H9 (cell line): ENCODE results near the gene SEMA3F. TPM values are rescaled to one million over a fixed set of nuclear protein-coding genes. Genes with fewer than 3 reads are reported as not detected.

Experiments
- DNase-seq: peaks from one replicate; pipeline ENCODE4 v3.0.0-alpha.2; 2017
- H2AFZ ChIP-seq: one replicate; pipeline ENCODE4 v1.6.1; 2013; ENCODE audit warnings: mild to moderate bottlenecking, low read length, control low read depth, moderate library complexity
- H2AK5ac ChIP-seq: 2 replicates; pipeline ENCODE4 v1.6.1; 2013; ENCODE audit warnings: low read length, control low read depth, mixed read lengths; ENCODE audit not compliant: insufficient read length
- H2BK120ac ChIP-seq: one replicate; pipeline ENCODE4 v1.6.1; 2013; ENCODE audit warnings: low read depth, mild to moderate bottlenecking, low read length, control low read depth, inconsistent platforms; ENCODE audit not compliant: poor library complexity, severe bottlenecking
- H2BK12ac ChIP-seq: 2 replicates; pipeline ENCODE4 v1.6.1; 2013; ENCODE audit warnings: low read length, control low read depth, mixed read lengths, low read depth; ENCODE audit not compliant: insufficient read length
- H2BK15ac ChIP-seq: 2 replicates; pipeline ENCODE4 v1.6.1; 2013; ENCODE audit warnings: low read depth, low read length, control low read depth
- H2BK20ac ChIP-seq: one replicate; pipeline ENCODE4 v1.6.1; 2013; ENCODE audit warnings: low read depth, mild to moderate bottlenecking, low read length, control low read depth, inconsistent platforms; ENCODE audit not compliant: poor library complexity, severe bottlenecking
- H2BK5ac ChIP-seq: 2 replicates; pipeline ENCODE4 v1.6.1; 2013; ENCODE audit warnings: low read length, control low read depth, mixed read lengths; ENCODE audit not compliant: insufficient read length
- H3K14ac ChIP-seq: 2 replicates; pipeline ENCODE4 v1.6.1; 2013; ENCODE audit warnings: low read length, control low read depth; ENCODE audit not compliant: insufficient read depth
- H3K18ac ChIP-seq: 2 replicates; pipeline ENCODE4 v1.6.1; 2013; ENCODE audit warnings: low read depth, mild to moderate bottlenecking, mixed read lengths, low read length, control low read depth; ENCODE audit not compliant: insufficient read length
- H3K23ac ChIP-seq: 2 replicates; pipeline ENCODE4 v1.6.1; 2013; ENCODE audit warnings: low read length, control low read depth, mixed read lengths, low read depth; ENCODE audit not compliant: insufficient read length
- H3K23me2 ChIP-seq: 2 replicates; pipeline ENCODE4 v1.6.1; 2013; ENCODE audit warnings: low read depth, mild to moderate bottlenecking, mixed read lengths, low read length, control low read depth; ENCODE audit not compliant: insufficient read length, poor library complexity, severe bottlenecking
- H3K27ac ChIP-seq: 2 replicates; pipeline ENCODE4 v1.5.1; 2013; ENCODE audit warnings: low read length, control low read depth, mixed read lengths, low read depth; ENCODE audit not compliant: insufficient read length
- H3K27me3 ChIP-seq: 2 replicates; pipeline ENCODE4 v1.6.1; 2013; ENCODE audit warnings: low read length, control low read depth, inconsistent platforms; ENCODE audit not compliant: insufficient read depth
- H3K4ac ChIP-seq: 2 replicates; pipeline ENCODE4 v1.6.1; 2013; ENCODE audit warnings: low read depth, mild to moderate bottlenecking, control low read depth, inconsistent platforms, low read length, moderate library complexity
- H3K4me1 ChIP-seq: 2 replicates; pipeline ENCODE4 v1.6.1; 2013; ENCODE audit warnings: low read length, control low read depth, inconsistent platforms; ENCODE audit not compliant: insufficient read depth
- H3K4me2 ChIP-seq: 2 replicates; pipeline ENCODE4 v1.6.1; 2013; ENCODE audit warnings: low read length, control low read depth, mixed read lengths; ENCODE audit not compliant: insufficient read length, insufficient read depth
- H3K56ac ChIP-seq: 2 replicates; pipeline ENCODE4 v1.6.1; 2013; ENCODE audit warnings: low read depth, mild to moderate bottlenecking, mixed read lengths, low read length, control low read depth; ENCODE audit not compliant: insufficient read length
- H3K79me1 ChIP-seq: 2 replicates; pipeline ENCODE4 v1.6.1; 2013; ENCODE audit warnings: low read depth, mild to moderate bottlenecking, moderate library complexity, low read length, control low read depth, inconsistent platforms; ENCODE audit not compliant: insufficient read depth, poor library complexity, severe bottlenecking
- H3K79me2 ChIP-seq: 2 replicates; pipeline ENCODE4 v1.6.1; 2013; ENCODE audit warnings: low read length, control low read depth, inconsistent platforms; ENCODE audit not compliant: insufficient read depth
- H3K9ac ChIP-seq: 2 replicates; pipeline ENCODE4 v1.6.1; 2013; ENCODE audit warnings: low read length, control low read depth, mixed read lengths; ENCODE audit not compliant: insufficient read length; ENCODE audit errors: extremely low read depth
- H3K9me3 ChIP-seq: one replicate; pipeline ENCODE4 v1.6.1; 2013; ENCODE audit warnings: low read depth, low read length, inconsistent platforms; ENCODE audit not compliant: control insufficient read depth
- H3T11ph ChIP-seq: one replicate; pipeline ENCODE4 v1.6.1; 2013; ENCODE audit warnings: mild to moderate bottlenecking, low read length, control low read depth, inconsistent platforms
- H4K20me1 ChIP-seq: one replicate; pipeline ENCODE4 v1.6.1; 2013; ENCODE audit not compliant: control insufficient read depth, insufficient read length, insufficient read depth
- H4K5ac ChIP-seq: 2 replicates; pipeline ENCODE4 v1.6.1; 2013; ENCODE audit warnings: low read depth, mild to moderate bottlenecking, mixed read lengths, low read length, control low read depth; ENCODE audit not compliant: insufficient read length
- H4K8ac ChIP-seq: replicated peaks from 2 replicates; pipeline ENCODE4 v1.6.1; 2013; ENCODE audit warnings: low read length, control low read depth, mixed read lengths, low read depth; ENCODE audit not compliant: insufficient read length
- H4K91ac ChIP-seq: 2 replicates; pipeline ENCODE4 v1.6.1; 2013; ENCODE audit warnings: low read depth, mild to moderate bottlenecking, moderate library complexity, mixed read lengths, low read length, control low read depth; ENCODE audit not compliant: insufficient read length
- H3K27ac Mint-ChIP-seq, 3 experiments: 2 replicates in 2 of 3; 3 replicates in 1 of 3; pipeline ENCODE4 v1.8.0; 2020 to 2021; ENCODE audit warnings: mixed read lengths in 3 of 3, mild to moderate bottlenecking in 1 of 3, moderate library complexity in 1 of 3
- H3K27me3 Mint-ChIP-seq: 2 replicates; pipeline ENCODE4 v1.8.0; 2021; ENCODE audit warnings: low read depth, mild to moderate bottlenecking, moderate library complexity, mixed read lengths
- H3K36me3 Mint-ChIP-seq, 3 experiments: 2 replicates in 2 of 3; 3 replicates in 1 of 3; pipeline ENCODE4 v1.8.0; 2020 to 2021; ENCODE audit warnings: low read depth in 3 of 3, mixed read lengths in 3 of 3; ENCODE audit not compliant: insufficient read depth in 1 of 3
- H3K4me1 Mint-ChIP-seq, 2 experiments: 2 replicates each; pipeline ENCODE4 v1.8.0; 2020; ENCODE audit warnings: mixed read lengths in 2 of 2
- H3K4me3 Mint-ChIP-seq, 2 experiments: 2 replicates in 1 of 2; 3 replicates in 1 of 2; pipeline ENCODE4 v1.8.0; 2020 to 2021; ENCODE audit warnings: mild to moderate bottlenecking in 2 of 2, mixed read lengths in 2 of 2, moderate library complexity in 1 of 2
- H3K9me3 Mint-ChIP-seq, 2 experiments: 2 replicates in 1 of 2; 3 replicates in 1 of 2; pipeline ENCODE4 v1.8.0; 2020; ENCODE audit warnings: mild to moderate bottlenecking in 2 of 2, mixed read lengths in 2 of 2, moderate library complexity in 1 of 2
- CTCF ChIP-seq: fragments of 200-600 bp; sonication (generic); conservative IDR thresholded peaks from 3 replicates; pipeline ENCODE4 v1.8.0; 2021; ENCODE audit warnings: antibody characterized with exemption, mild to moderate bottlenecking
- WGBS: extraction: QIAGEN DNeasy Blood & Tissue Kit; methylation state at CpG from one replicate; pipeline ENCODE4 v1.1.7; 2013; ENCODE audit warnings: missing lambda C conversion rate, low lambda C conversion rate, mixed read lengths; ENCODE audit not compliant: insufficient read length; ENCODE audit errors: extremely low coverage; 5-methylcytosine and 5-hydroxymethylcytosine counted together
- total RNA-seq: library from RNA; stranded (reverse); gene quantifications from 2 replicates; pipeline ENCODE4 v1.2.1, GENCODE V29; 2021

SEMA3F gene
- total RNA-seq, 1 experiment from 2014 or later, result 14.3 TPM

- no peak overlapping the region for H2BK5ac ChIP-seq
- no peaks in the 10 kb centered on the region for H3K23me2 ChIP-seq
- no peak overlapping the region for H3K4me2 ChIP-seq
- H3K18ac ChIP-seq, result no peak overlapping the region
- peaks cover 26 to 39% of the 10 kb centered on the region in 2 experiments for H3K4me1 Mint-ChIP-seq
- no peak overlapping the region for H3K14ac ChIP-seq
- no peak overlapping the region for H2BK15ac ChIP-seq
- TF ChIP-seq CTCF, result no peak
- no peak overlapping the region for H3K27ac Mint-ChIP-seq
- H3K36me3 Mint-ChIP-seq, result no peaks in the 10 kb centered on the region
- H3K9me3 ChIP-seq, result no peaks in the 10 kb centered on the region
- no peak overlapping the region for H3K56ac ChIP-seq
- no peak for DNase-seq
- H3K27ac ChIP-seq, result no peak overlapping the region
- H3K9me3 Mint-ChIP-seq, result no peaks in the 10 kb centered on the region; a peak in 1 of 5 replicates
- no peak overlapping the region for H3K4me3 Mint-ChIP-seq
- H2BK20ac ChIP-seq, result no peak overlapping the region
- H4K5ac ChIP-seq, result no peak overlapping the region
- H3K27me3 ChIP-seq, result no peaks in the 10 kb centered on the region
- peaks cover 8% of the 10 kb centered on the region for H3K27me3 Mint-ChIP-seq
- H3K79me1 ChIP-seq, result no peaks in the 10 kb centered on the region
- H4K8ac ChIP-seq, result no peak overlapping the region
- no peak overlapping the region for H2AFZ ChIP-seq
- H3T11ph ChIP-seq, result no peak overlapping the region
- no peak overlapping the region for H3K9ac ChIP-seq
- H3K79me2 ChIP-seq, result no peaks in the 10 kb centered on the region
- no CpG with 5 or more reads among the region's 7 CpGs for WGBS
- no peak overlapping the region for H2BK120ac ChIP-seq
- peaks cover 3% of the 10 kb centered on the region; the same call in 1 of the 2 replicates for H3K4me1 ChIP-seq
- no peak overlapping the region for H3K4ac ChIP-seq
- H2BK12ac ChIP-seq, result no peak overlapping the region
- no peak overlapping the region for H3K23ac ChIP-seq
- H4K91ac ChIP-seq, result no peak overlapping the region
- no peak overlapping the region for H2AK5ac ChIP-seq
- H4K20me1 ChIP-seq, result no peaks in the 10 kb centered on the region
Observed at GRCh38 chr3:50147016-50147415, 8.1 kb upstream of the SEMA3F start.
